ENCODE data around the gene ANKLE2.

GRCh38 chr12:132764231-132764630 is 2.6 kb upstream of the ANKLE2 start:
- TF ChIP-seq, protein P1, sequence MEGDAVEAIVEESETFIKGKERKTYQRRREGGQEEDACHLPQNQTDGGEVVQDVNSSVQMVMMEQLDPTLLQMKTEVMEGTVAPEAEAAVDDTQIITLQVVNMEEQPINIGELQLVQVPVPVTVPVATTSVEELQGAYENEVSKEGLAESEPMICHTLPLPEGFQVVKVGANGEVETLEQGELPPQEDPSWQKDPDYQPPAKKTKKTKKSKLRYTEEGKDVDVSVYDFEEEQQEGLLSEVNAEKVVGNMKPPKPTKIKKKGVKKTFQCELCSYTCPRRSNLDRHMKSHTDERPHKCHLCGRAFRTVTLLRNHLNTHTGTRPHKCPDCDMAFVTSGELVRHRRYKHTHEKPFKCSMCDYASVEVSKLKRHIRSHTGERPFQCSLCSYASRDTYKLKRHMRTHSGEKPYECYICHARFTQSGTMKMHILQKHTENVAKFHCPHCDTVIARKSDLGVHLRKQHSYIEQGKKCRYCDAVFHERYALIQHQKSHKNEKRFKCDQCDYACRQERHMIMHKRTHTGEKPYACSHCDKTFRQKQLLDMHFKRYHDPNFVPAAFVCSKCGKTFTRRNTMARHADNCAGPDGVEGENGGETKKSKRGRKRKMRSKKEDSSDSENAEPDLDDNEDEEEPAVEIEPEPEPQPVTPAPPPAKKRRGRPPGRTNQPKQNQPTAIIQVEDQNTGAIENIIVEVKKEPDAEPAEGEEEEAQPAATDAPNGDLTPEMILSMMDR (IDR thresholded peaks at IDR 0.05): no peak
- TF ChIP-seq YY1 (IDR thresholded peaks at IDR 0.05; ENCODE audit: low read depth) (no peak), MEF2A (IDR thresholded peaks at IDR 0.05; ENCODE audit: borderline replicate concordance, low read depth) (no peak), RAD21 (IDR thresholded peaks at IDR 0.05; ENCODE audit: low read length) (no peak)

Data from SK-N-SH (cell line).